Transverse colon (tissue), 4 donors: Measurements from ENCODE around the gene SH3RF3. TPM values are rescaled to one million over a fixed set of nuclear protein-coding genes. Genes with fewer than 3 reads are reported as not detected.

Experiments
- DNase-seq: peaks from one replicate; pipeline ENCODE4 v3.0.0-alpha.2; 2019
- H3K27ac ChIP-seq, 4 donors: fragments of 200-600 bp; sonication (generic); 2 replicates each; pipeline ENCODE4 v1.5.1; 2016 to 2018; ENCODE audit warnings: inconsistent platforms in 4 of 4
- H3K27me3 ChIP-seq: fragments of 200-600 bp; sonication (generic); 2 replicates; pipeline ENCODE4 v1.5.1; 2017; ENCODE audit warnings: inconsistent platforms
- H3K36me3 ChIP-seq, 4 donors: fragments of 200-600 bp; sonication (generic); 2 replicates each; pipeline ENCODE4 v1.5.1; 2017 to 2019; ENCODE audit warnings: inconsistent platforms in 4 of 4
- H3K4me1 ChIP-seq, 4 donors: fragments of 200-600 bp; sonication (generic); 2 replicates each; pipeline ENCODE4 v1.5.1; 2017 to 2020; ENCODE audit warnings: inconsistent platforms in 4 of 4
- H3K4me3 ChIP-seq, 4 donors: fragments of 200-600 bp; sonication (generic); 1 replicate in 1 of 4; 2 replicates in 3 of 4; pipeline versions ENCODE4 v1.5.1 to v1.6.1; 2017 to 2019; ENCODE audit warnings: inconsistent platforms in 4 of 4
- H3K9me3 ChIP-seq, 2 donors: fragments of 200-600 bp; sonication (generic); 2 replicates each; pipeline ENCODE4 v1.5.1; 2017 to 2019; ENCODE audit warnings: inconsistent platforms in 2 of 2
- EP300 ChIP-seq: sonication (generic); formaldehyde crosslinking; IDR thresholded peaks from one replicate; pipeline ENCODE4 v1.6.1; 2017; ENCODE audit warnings: antibody characterized with exemption, low read depth
- POLR2A ChIP-seq: fragments of 450-650 bp; IDR thresholded peaks from one replicate; pipeline ENCODE4 v1.6.1; 2016; ENCODE audit warnings: antibody characterized with exemption, mild to moderate bottlenecking, moderate library complexity
- POLR2AphosphoS5 ChIP-seq, 3 donors: sonication (generic); formaldehyde crosslinking; IDR thresholded peaks; one replicate each; pipeline ENCODE4 v1.6.1; 2016; ENCODE audit warnings: antibody characterized with exemption in 3 of 3
- WGBS, 2 donors: methylation state at CpG; one replicate each; pipeline ENCODE4 v1.1.5; 2018; ENCODE audit warnings: low coverage in 1 of 2; 5-methylcytosine and 5-hydroxymethylcytosine counted together
- in situ Hi-C, 4 donors: fragments of 200-750 bp; cut with MboI; loops; one replicate each; pipeline versions ENCODE4 v1.15.0 to v1.15.1; 2017; ENCODE audit warnings: low sequenced_read_pairs in 3 of 4, low pct_ligation_motif_present in 1 of 4, low pct_unique_long_range_greater_than_20kb in 1 of 4
- intact Hi-C: fragments of 100-400 bp; cut with DNase I; formaldehyde crosslinking; loops from one replicate; pipeline ENCODE4 v1.15.1; 2023; ENCODE audit warnings: low total_unique reads
- total RNA-seq, 4 donors: library from RNA; depleted of rRNA; stranded (reverse); fragments of >200 nt; gene quantifications; one replicate each; pipeline ENCODE4 v1.1.0, GENCODE V29; 2016
- TF ChIP-seq, protein P1 (sequence below), 5 experiments: fragments of 200-600 bp in 3 of 5; fragments of 450-650 bp in 2 of 5; sonication (generic) in 3 of 5; IDR thresholded peaks; 1 replicate in 2 of 5; 2 replicates in 3 of 5; pipeline ENCODE4 v1.5.1; 2016 to 2017; ENCODE audit warnings: antibody characterized with exemption in 5 of 5, inconsistent platforms in 3 of 5, mild to moderate bottlenecking in 2 of 5, moderate library complexity in 1 of 5

The SH3RF3 gene
- total RNA-seq, 4 donors from 2014 or later: 1.9 to 8.8 (median 2.9) TPM

DNA sequence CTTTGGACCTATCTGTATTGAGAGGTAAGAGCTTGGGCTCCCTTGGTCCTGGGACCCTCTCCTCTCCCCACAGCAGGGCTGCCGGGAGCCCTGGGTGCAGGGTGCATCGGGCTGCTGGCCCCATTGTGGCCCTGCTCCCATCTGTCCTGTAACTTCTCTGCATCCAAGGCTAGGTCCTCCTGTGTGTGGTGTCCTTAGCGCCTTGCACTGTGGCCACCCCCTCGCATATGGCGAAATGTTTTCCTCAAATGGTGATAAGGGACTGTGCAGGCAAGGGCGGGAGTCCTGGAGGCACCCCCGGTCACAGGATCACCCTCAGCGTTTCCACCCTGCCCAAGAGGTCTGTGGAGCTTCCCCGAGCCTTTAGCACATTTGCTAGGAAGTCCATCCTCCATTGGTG is 208.2 kb downstream of the SH3RF3 start:
- intact Hi-C loops: no loop called here
- TF ChIP-seq POLR2AphosphoS5 (IDR thresholded peaks at IDR 0.05): no peak
- no peak for TF ChIP-seq EP300
- TF ChIP-seq POLR2A: no peak
- TF ChIP-seq, protein P1, sequence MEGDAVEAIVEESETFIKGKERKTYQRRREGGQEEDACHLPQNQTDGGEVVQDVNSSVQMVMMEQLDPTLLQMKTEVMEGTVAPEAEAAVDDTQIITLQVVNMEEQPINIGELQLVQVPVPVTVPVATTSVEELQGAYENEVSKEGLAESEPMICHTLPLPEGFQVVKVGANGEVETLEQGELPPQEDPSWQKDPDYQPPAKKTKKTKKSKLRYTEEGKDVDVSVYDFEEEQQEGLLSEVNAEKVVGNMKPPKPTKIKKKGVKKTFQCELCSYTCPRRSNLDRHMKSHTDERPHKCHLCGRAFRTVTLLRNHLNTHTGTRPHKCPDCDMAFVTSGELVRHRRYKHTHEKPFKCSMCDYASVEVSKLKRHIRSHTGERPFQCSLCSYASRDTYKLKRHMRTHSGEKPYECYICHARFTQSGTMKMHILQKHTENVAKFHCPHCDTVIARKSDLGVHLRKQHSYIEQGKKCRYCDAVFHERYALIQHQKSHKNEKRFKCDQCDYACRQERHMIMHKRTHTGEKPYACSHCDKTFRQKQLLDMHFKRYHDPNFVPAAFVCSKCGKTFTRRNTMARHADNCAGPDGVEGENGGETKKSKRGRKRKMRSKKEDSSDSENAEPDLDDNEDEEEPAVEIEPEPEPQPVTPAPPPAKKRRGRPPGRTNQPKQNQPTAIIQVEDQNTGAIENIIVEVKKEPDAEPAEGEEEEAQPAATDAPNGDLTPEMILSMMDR (IDR thresholded peaks at IDR 0.05): no peak
- H3K36me3 ChIP-seq: no peaks in the 10 kb centered on the region
- no peak overlapping the region for H3K27ac ChIP-seq
- WGBS, 2 donors: 88 to 94% methylated on average over 6 to 9 of the region's 9 CpGs
- H3K4me1 ChIP-seq: peaks cover 0 to 12% (median 7%) of the 10 kb centered on the region in 4 donors
- H3K4me3 ChIP-seq: no peak overlapping the region
- DNase-seq: no peak
- H3K9me3 ChIP-seq: no peaks in the 10 kb centered on the region
- in situ Hi-C loops: no loop called here
- H3K27me3 ChIP-seq: no peaks in the 10 kb centered on the region

DNA sequence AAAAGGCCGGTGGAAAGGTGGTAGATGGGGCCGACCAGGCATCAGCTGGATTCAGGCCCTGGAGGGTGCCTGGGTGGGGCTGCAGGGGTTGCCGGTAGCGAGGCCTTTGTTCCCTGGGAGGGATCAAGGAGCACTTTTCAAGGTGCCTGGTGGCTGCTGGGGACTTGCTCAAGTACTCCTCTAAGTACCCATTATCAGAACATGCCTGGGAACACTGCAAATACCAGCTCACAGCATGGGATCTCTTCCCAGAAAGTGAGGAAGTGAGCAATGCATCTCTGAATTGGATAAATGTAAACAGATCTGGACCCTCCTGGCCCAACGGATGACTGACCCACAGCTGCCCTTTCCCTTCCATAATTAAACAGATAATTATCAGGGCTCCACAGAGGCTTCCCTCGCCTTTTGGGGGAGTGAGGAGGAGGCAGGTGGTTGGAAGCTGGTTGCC is 210.5 kb downstream of the SH3RF3 start:
- H3K36me3 ChIP-seq: no peaks in the 10 kb centered on the region
- H3K4me3 ChIP-seq: no peak overlapping the region
- 55 to 95% methylated on average over 2 to 6 of the region's 6 CpGs for WGBS, 2 donors
- no peak for DNase-seq
- TF ChIP-seq POLR2A: no peak
- no peak for TF ChIP-seq POLR2AphosphoS5 (IDR thresholded peaks at IDR 0.05)
- TF ChIP-seq EP300: no peak
- TF ChIP-seq, protein P1 (IDR thresholded peaks at IDR 0.05): no peak
- no peak overlapping the region for H3K27ac ChIP-seq
- intact Hi-C loops: no loop called here
- no peaks in the 10 kb centered on the region for H3K9me3 ChIP-seq
- H3K4me1 ChIP-seq: peaks cover 0 to 4% (median 0%) of the 10 kb centered on the region in 4 donors
- H3K27me3 ChIP-seq: no peaks in the 10 kb centered on the region
- in situ Hi-C loops: no loop called here

- DNase-seq: no peak
- Histone ChIP-seq H3K9me3 (no peaks in the 10 kb centered on the region), H3K4me1 (peaks cover 0 to 4% (median 0%) of the 10 kb centered on the region in 4 donors), H3K27ac (no peak overlapping the region), H3K36me3 (no peaks in the 10 kb centered on the region), H3K4me3 (no peak overlapping the region), H3K27me3 (no peaks in the 10 kb centered on the region)
- WGBS, 2 donors: 85% methylated on average over 2 to 4 of the region's 4 CpGs
- TF ChIP-seq, protein P1 (IDR thresholded peaks at IDR 0.05): no peak
- no peak for TF ChIP-seq EP300
- TF ChIP-seq POLR2AphosphoS5 (IDR thresholded peaks at IDR 0.05): no peak
- TF ChIP-seq POLR2A: no peak
- intact Hi-C loops (no loop called here), in situ Hi-C loops (no loop called here)
Observed at GRCh38 chr2:109340381-109340780, 211.4 kb downstream of the SH3RF3 start.

- Histone ChIP-seq H3K27ac (no peak overlapping the region), H3K27me3 (no peaks in the 10 kb centered on the region), H3K4me3 (no peak overlapping the region), H3K4me1 (no peaks in the 10 kb centered on the region), H3K36me3 (no peaks in the 10 kb centered on the region), H3K9me3 (no peaks in the 10 kb centered on the region)
- intact Hi-C loops (no loop called here), in situ Hi-C loops (no loop called here)
- WGBS, 2 donors: 64 to 84% methylated on average over 1 to 7 of the region's 7 CpGs
- no peak for DNase-seq
- TF ChIP-seq POLR2A: no peak
- TF ChIP-seq, protein P1 (IDR thresholded peaks at IDR 0.05): no peak
Observed at GRCh38 chr2:109341355-109342255, 212.6 kb downstream of the SH3RF3 start.
